GM18502 (cell line): ENCODE measurements around the gene MYMX.
A peak's percentile ranks its signal among the peaks of the same experiment; 100 is the strongest.

Experiments used
- ATAC-seq: cut with Tn5 transposase; IDR thresholded peaks from one replicate; pipeline ENCODE4 v1.9.1; 2021; ENCODE audit warnings: mild to moderate bottlenecking; ENCODE audit not compliant: unreplicated experiment, poor library complexity

Gene MYMX

DNA sequence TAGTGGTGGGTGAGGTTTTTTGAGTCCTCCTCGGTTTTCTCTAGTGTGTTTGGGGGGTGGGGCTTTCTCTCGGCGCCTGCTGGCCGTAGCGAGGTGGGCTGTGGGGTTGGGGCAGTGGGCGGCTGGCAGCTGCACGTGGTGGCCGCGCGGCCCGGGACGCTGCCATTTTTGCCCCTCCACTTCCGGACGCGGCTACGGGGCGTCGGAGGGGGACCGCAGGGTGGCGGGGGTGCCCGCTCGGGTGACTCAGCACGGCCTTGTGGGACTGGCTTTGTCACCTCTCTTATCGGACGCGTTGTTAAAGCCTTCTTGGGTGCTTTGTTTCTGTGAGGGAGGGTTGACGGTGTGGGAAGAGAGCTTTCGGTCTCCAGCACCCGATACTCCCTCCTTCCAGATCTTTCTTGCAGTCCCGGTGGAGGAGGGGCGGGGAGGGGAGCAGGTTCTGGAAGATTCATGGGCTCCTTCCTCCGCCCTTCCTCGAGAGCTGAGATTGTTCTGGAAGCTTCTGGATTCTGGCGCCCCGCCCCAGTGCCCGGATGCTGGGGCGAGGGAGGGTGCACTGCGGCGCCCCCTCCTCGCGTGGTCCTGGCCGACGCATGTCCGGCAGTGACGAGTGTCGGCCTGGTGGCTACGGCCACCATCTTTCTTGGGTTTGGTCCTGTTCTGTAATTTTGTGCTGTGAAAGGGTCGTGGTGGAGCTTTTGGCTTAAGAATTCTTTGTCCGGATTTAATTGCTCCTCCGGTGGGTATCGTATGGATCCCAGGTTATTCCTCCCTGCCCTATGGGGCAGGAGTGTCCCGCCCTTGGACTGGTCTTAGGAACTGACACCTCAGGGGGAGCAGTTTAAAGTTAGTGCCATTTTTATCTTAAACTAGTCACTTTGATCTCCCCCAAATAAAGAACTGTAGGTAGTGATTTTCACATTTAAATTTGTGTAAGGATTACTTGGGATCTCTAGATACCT, 30.9 kb downstream of the MYMX start:
- ATAC-seq: peak; percentile 27

DNA sequence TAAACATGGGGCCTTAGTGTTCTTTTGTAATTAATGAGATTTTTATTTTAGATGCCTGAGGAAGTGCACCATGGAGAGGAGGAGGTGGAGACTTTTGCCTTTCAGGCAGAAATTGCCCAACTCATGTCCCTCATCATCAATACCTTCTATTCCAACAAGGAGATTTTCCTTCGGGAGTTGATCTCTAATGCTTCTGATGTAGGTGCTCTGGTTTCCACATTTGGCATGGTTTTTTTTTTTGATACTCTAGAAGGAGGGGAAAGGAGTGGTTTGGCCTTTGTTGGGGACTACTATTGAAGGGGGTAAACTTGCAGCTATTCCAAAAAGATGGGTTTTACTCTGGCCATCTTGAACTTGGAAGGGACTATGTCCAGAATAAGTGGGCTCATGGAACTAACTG, 31.9 kb downstream of the MYMX start:
- no peak for ATAC-seq

DNA sequence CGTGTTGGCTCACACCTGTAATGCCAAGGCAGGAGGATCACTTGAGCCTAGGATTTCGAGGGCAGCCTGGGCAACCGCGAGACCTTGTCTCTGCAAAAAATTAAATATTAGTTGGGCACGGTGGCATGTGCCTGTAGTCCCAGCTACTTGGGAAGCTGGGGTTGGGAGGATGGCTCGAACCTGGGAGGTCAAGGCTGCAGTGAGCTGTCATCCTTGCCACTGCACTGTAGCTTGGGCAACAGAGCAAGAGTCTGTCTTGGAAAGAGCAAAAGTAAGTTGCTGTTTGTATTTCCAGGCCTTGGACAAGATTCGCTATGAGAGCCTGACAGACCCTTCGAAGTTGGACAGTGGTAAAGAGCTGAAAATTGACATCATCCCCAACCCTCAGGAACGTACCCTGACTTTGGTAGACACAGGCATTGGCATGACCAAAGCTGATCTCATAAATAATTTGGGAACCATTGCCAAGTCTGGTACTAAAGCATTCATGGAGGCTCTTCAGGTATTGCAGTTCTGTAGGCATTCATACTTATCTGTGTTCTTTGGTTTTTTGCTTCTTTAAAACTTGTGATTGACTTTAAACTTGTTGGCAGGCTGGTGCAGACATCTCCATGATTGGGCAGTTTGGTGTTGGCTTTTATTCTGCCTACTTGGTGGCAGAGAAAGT, 32.5 kb downstream of the MYMX start:
- ATAC-seq: no peak

DNA sequence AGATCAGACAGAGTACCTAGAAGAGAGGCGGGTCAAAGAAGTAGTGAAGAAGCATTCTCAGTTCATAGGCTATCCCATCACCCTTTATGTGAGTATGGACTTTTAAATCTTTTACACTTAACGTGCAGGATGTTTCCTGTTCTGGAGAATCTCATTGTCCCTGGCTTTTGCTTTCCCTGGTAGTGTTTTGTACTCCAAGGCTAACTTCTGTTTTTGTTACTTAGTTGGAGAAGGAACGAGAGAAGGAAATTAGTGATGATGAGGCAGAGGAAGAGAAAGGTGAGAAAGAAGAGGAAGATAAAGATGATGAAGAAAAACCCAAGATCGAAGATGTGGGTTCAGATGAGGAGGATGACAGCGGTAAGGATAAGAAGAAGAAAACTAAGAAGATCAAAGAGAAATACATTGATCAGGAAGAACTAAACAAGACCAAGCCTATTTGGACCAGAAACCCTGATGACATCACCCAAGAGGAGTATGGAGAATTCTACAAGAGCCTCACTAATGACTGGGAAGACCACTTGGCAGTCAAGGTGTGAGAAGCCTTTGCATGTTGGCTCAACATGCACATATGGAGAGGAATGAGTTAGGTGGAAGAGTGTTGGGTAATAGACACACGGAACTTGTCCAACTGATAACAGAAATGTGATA, 33.5 kb downstream of the MYMX start:
- ATAC-seq: no peak

DNA sequence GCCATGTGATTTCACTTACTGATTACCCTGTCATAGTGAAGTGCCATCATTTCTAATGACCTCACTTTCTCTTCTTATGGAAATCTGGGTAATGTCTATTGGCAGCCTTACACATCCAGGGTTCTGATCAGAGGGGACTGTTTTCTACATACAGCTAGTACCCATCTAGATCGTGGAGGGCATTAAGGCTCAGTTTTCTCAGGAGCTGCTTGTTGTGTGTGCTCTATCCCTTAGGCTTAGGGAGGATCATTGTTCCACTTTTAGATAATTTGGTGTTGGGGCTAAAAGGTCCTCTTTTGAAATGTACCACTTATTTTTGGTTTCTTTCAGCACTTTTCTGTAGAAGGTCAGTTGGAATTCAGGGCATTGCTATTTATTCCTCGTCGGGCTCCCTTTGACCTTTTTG, 34.0 kb downstream of the MYMX start:
- no peak for ATAC-seq

DNA sequence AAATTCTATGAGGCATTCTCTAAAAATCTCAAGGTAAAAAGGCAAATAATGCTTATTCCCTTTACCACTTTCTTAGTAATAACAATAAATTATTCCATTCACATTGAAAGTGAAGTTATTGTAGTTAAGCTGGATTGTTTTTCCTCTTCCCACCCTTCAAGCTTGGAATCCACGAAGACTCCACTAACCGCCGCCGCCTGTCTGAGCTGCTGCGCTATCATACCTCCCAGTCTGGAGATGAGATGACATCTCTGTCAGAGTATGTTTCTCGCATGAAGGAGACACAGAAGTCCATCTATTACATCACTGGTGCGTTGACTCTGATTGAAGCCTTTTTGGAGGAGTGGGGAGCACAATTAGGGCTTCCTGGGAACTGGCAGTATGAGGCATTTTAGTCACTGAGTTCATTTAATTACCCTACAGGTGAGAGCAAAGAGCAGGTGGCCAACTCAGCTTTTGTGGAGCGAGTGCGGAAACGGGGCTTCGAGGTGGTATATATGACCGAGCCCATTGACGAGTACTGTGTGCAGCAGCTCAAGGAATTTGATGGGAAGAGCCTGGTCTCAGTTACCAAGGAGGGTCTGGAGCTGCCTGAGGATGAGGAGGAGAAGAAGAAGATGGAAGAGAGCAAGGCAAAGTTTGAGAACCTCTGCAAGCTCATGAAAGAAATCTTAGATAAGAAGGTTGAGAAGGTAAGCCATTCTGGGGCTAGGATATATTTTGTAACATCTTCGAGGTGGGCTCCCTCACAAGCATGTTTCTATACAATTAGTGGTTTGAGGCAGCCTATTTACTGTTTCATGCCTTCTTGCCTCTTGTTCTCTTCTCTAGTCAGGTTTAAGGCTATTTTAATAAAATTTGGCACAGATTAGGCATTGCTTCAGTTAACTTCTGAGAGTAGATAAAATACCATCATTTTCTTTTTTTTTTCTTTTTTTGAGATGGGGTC, 35.1 kb downstream of the MYMX start:
- no peak for ATAC-seq

DNA sequence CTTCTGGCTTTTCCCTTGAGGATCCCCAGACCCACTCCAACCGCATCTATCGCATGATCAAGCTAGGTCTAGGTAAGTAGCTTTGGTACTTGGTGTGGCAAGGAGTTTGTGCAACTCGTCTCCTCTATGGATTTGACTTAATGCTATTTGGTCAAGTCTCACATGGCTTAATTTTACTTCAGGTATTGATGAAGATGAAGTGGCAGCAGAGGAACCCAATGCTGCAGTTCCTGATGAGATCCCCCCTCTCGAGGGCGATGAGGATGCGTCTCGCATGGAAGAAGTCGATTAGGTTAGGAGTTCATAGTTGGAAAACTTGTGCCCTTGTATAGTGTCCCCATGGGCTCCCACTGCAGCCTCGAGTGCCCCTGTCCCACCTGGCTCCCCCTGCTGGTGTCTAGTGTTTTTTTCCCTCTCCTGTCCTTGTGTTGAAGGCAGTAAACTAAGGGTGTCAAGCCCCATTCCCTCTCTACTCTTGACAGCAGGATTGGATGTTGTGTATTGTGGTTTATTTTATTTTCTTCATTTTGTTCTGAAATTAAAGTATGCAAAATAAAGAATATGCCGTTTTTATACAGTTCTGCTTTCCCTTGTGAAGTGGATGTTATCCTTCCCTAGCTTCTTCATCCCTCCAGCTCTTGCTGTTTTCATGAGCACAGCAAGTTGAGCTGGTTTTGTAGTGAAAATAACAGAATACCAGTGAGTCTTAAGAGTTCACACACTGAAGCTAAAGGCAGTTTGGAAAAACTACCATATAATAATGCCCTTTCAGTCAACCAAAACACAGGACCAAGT, 36.8 kb downstream of the MYMX start:
- no peak for ATAC-seq

DNA sequence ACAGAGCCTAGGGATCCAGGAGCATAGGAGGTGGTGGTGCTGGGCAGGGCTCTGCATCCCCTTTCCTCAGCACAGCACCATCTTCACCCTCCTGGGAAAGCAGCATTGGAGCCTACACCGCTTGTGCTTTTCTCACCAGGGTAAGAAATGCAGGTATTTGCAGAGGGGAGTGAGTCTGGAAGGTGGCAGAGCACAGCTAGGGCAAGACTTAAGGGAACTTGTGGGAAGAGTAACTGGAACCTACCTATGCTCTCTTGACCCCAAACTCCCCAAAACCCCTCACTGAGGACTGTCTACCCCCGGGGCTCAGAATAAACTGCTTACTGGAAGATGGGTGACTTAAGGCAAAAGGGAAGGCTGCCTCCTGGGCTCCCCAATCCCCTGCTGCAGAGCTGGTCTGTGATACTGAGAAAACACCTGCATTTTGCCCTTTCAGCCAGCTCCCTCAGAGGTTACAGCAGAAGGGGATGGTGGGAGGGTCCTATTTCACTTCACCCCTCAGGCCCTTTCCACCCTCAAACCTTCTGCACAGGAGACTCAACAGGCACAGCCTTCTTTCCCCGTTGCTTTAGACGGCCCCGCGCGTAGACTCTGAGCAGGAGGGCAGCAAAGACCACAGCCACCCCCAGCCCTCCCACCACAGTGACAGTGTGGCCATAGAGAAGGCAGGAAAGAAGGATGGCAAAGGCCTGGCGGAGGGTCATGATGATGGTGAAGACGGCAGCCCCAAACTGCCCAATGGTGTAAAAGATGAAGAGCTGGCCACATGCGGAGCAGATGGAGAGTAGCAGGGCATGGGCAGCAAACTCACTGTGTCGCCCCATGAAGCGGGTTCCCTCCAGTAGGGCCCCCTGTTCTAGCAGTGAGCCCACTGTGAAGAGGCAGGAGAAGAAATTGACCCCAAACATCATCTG, 37.7 kb downstream of the MYMX start:
- ATAC-seq: no peak

DNA sequence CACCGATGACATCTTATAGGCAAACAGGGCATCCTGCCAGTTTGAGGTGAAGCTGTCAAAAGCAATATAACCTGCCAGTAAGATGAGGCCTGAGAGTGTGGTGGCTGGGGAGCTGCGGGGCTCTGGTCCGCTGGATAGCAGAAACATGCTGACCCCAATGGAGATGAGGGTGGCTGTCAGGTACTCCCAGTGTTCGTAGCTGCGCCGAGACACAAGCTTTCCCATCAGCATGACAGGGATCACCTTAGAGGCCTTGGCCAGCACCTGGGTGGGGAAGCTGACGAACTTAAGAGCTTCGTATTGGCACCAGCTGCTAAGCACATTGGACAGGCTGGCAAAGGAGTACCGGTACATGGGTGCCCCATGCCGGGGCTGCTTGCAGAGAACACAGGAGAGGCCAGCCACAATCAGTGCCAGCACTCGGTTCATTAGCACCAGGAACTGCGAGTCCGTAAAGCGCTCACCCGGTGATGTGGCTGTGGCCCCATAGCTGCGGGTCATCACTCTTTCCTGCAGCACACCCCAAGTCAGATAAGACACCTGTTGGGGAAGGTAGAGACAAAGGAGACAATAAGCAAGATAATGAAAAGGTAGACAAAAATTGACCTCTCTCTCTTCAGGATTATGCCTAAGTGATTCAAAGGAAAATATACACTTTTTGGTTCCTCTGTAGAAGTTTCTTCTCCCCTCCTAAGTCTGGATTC, 38.5 kb downstream of the MYMX start:
- ATAC-seq: no peak

DNA sequence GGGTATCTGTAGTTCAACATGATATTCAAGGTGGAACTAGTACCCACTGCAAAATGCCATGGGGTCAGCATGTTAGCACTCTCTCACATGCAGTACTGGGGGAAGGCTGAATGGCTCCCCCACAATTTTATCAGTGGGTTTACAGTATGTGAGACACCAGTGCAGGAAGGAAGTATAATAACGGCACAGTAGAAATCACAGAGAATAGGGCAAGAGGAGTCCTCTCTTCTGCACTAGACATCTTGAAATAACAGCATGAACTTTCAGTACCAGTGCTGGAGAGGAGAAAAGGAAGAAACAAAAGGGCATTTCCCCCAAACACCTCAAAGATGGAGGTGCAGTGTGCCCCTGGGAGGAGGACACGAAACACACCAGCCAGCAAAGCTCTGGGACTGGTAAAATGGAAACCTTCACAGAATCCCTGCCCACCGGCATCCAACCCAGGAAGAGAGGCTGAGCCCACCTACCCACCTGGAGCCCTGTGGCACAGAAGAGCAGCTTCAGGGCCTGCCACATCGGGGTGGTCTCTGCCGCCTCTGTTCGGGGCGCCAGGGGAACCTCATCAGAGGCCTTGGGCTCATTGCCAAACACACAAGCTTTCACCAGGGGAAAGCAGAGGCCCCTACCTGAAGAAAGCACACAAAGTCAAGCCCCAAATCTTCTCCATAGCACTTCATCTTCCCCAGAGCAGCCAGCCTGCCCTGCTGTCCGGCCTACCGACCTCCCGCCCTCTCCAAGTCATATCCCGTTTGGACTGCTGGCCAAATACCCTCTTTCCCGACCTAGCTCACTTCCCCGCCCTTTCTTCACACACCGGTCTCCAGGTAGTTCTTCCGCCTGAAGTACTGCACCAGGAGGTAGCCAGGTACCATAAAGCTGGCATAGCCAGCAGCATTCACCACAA, 39.4 kb downstream of the MYMX start:
- ATAC-seq: no peak

DNA sequence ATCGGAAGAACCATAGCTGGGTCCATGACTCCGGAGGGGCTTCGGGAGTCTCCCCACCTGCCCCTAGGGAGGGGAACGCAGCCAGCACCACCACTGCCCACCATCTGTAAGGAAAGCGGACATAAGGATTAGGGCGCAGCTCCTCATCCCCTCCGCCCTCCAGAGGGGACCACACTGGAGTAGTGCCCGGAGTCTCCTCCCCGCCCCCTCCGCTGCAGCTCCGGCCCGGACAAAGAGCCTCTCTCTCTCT, 40.0 kb downstream of the MYMX start:
- no peak for ATAC-seq

DNA sequence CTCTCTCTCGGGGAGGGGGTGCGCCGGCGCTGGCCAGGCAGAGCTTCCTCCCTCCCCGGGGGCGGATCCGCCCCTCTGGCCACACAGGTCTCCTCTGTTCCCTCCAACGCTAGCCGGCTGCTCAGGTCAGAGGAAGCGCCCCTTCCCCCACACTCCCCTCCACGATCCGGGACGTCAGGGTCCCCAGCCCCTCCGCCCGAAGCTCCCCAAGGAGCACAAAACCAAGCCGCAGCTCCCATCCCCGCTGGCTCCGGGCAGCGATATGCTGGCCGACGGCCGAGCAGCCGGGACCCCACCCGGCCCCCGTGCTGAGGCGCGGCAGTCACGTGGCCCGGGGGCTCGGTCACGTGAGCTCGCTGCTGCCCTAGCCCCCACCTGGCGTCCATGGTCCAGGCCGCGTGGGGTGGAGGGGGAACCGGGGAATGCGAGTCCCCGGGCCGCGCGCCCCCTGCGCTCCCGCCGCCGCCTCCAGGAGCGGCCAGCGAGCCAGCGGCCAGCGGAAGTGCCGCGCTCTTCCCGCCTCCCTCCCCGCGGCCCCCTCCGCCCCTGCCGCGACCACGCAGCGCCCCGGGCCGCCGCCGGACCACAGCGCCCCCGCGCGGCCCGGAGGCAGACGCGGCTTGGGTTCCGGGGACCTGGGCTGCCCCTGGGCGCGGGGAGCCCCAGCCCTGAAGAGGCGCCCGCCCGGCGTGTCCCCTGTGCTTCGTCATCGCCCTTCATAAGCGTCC, 40.5 kb downstream of the MYMX start, which contains the start of gene SLC35B2:
SLC35B2 (minus strand) TSS at position 504 of the 728 bp plus-strand sequence; CDS start at position 386, 118 bp downstream.
- peak; percentile 50 for ATAC-seq

DNA sequence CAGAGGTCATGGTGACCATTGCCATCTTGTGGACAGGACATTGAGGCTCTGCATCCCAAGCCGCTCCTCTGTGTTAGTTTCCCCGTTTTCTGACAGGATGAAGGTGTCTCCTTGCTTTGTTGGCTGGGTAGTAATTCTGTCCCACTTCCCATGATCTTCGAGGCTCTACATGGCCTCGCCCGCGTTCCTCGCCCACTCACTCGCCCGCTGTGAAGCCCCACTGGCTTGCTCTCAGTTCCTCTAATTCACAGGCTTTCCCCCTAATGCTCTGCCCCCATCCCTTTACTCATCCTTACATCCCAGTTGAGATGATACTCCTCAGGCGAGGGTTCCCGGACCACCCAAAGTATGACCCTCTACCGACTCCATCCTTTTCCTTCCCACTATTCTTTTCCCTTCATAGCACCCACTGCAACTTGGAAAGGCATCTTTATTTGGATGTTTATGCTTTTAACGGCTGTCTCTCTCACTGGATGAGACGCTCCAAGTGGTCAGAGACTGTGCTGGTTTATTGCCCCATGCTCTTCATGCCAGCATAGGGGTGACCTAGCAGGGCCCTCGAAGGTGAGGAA, 41.1 kb downstream of the MYMX start:
- ATAC-seq: peak; percentile 13

DNA sequence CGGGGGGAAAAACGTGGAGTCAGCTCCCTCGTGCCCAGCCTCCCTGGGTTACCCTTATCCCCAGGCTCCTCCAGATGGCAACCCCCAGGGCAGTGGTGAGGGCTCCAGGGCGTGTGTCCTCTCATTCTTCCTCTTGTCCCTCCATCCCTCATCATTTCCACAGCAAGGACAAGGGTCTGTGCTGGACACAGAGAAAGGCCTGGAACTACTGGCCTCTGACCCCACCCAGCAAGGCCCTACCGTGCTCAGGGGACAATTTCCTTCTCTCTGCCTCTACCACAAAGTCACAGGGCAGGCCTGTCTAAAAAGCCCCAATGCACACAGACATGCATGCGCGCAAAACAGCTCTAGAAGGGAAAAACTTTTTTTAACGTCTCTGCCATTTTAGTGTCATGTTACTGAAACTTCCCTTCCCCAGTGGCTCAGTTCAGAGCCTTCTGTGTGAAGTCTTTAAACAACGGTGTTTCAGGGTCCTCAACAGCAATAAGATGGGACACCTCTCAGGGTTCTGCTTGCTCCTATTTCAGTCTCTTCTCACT, 41.7 kb downstream of the MYMX start:
- ATAC-seq: no peak

DNA sequence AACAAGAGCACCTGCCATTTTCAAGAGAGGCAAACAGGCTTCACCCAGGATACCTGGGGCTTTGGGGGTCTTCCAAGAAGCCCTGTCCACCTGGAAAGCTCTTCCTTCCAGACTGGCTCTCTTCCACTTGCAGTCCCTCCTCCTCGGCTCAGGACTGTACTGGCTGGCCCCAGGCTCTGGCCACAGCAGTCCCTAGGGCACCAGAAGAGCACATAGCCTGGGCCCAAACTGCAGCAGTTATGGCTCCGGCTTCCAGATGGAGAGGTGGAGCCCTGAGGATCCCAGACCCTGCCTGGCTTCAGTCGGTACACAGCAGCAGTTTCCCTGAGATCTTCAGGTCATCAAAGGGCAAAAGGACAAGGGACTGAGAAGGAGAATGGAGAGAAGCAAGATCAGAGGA, 42.2 kb downstream of the MYMX start:
- no peak for ATAC-seq

DNA sequence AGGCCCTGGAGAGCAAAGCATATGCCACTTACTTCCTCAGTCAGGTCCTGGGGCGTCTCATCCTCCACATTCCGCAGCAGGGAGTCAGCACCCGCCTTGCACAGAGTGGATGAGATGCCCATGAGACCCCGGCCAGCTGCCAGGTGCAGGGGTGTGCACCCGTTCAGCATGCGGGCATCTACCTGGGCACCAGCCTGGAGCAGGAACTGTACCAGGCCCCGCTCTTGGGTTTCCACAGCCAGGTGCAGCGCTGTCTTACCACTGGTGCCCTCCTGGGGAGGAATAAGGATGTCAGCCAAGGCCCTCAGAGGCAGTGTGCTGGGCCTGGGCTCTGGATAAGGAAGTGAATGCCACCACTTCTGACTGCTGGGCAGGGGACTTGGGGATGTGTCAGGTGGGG, 43.3 kb downstream of the MYMX start:
- ATAC-seq: no peak
